ENCODE data around the gene CAPZB. TPM values are rescaled to one million over a fixed set of nuclear protein-coding genes. Genes with fewer than 3 reads are reported as not detected.

The CAPZB gene
- total RNA-seq, 4 donors from 2014 or later: 84.7 to 124 (median 103) TPM

GRCh38 chr1:19382222-19382621, 103.1 kb downstream of the CAPZB start:
- no peak for DNase-seq (ENCODE audit: low spot score in 2 of 2)
- no peak overlapping the region for H3K4me3 ChIP-seq (ENCODE audit: low read depth, poor library complexity, severe bottlenecking)
- TF ChIP-seq POLR2A (IDR thresholded peaks at IDR 0.05) (no peak), CTCF (IDR thresholded peaks at IDR 0.05) (no peak)
- intact Hi-C loops (cut with DNase I; ENCODE audit: low total_unique reads): no loop called here
- 58 to 62% methylated on average over 4 of the region's 4 CpGs for WGBS, 2 donors

GRCh38 chr1:19381261-19381660, 104.1 kb downstream of the CAPZB start:
- TF ChIP-seq CTCF (IDR thresholded peaks at IDR 0.05) (no peak), POLR2A (IDR thresholded peaks at IDR 0.05) (no peak)
- 65 to 71% methylated on average over 6 of the region's 6 CpGs for WGBS, 2 donors
- DNase-seq (ENCODE audit: low spot score in 2 of 2): no peak
- no peak overlapping the region for H3K4me3 ChIP-seq (ENCODE audit: low read depth, poor library complexity, severe bottlenecking)
- intact Hi-C loops (cut with DNase I; ENCODE audit: low total_unique reads): no loop called here

- WGBS, 2 donors: 89 to 92% methylated on average over 17 of the region's 17 CpGs
- intact Hi-C loops (cut with DNase I; ENCODE audit: low total_unique reads): no loop called here
- TF ChIP-seq CTCF (IDR thresholded peaks at IDR 0.05) (no peak), POLR2A (IDR thresholded peaks at IDR 0.05) (no peak)
- DNase-seq (ENCODE audit: low spot score in 2 of 2): no peak
- H3K4me3 ChIP-seq (ENCODE audit: low read depth, poor library complexity, severe bottlenecking): no peak overlapping the region
Measured at GRCh38 chr1:19377812-19378718, 107.3 kb downstream of the CAPZB start.

- WGBS, 2 donors: 94 to 98% methylated on average over 7 of the region's 7 CpGs
- TF ChIP-seq POLR2A (IDR thresholded peaks at IDR 0.05) (no peak), CTCF (IDR thresholded peaks at IDR 0.05) (no peak)
Measured at GRCh38 chr1:19376428-19377372, 108.6 kb downstream of the CAPZB start.

GRCh38 chr1:19375631-19376400, 109.5 kb downstream of the CAPZB start:
- intact Hi-C loops (cut with DNase I; ENCODE audit: low total_unique reads): no loop called here
- TF ChIP-seq CTCF (IDR thresholded peaks at IDR 0.05): no peak
- TF ChIP-seq POLR2A (IDR thresholded peaks at IDR 0.05): no peak
- no peak for DNase-seq (ENCODE audit: low spot score in 2 of 2)
- no peak overlapping the region for H3K4me3 ChIP-seq (ENCODE audit: low read depth, poor library complexity, severe bottlenecking)
- WGBS, 2 donors: 79 to 82% methylated on average over 6 of the region's 6 CpGs

More at GRCh38 chr1:19376428-19377372, 108.6 kb downstream of the CAPZB start:
- intact Hi-C loops (cut with DNase I; ENCODE audit: low total_unique reads): no loop called here
- H3K4me3 ChIP-seq (ENCODE audit: low read depth, poor library complexity, severe bottlenecking): no peak overlapping the region
- no peak for DNase-seq (ENCODE audit: low spot score in 2 of 2)

Measured in lower leg skin (tissue), 4 donors.